Osteoblast (primary cell): ENCODE data around the gene ANKS1B. TPM values are rescaled to one million over a fixed set of nuclear protein-coding genes. Genes with fewer than 3 reads are reported as not detected.

Experiments used
- DNase-seq: peaks from one replicate; pipeline ENCODE4 v3.0.0; 2011; ENCODE audit warnings: low spot score, mixed read lengths; ENCODE audit not compliant: insufficient read length; ENCODE audit errors: missing footprints
- H2AFZ ChIP-seq: 2 replicates; pipeline ENCODE4 v1.6.0; 2011; ENCODE audit warnings: mild to moderate bottlenecking, low read length
- H3K27ac ChIP-seq: 2 replicates; pipeline ENCODE4 v1.5.1; 2011; ENCODE audit warnings: mild to moderate bottlenecking, low read depth, low read length, moderate library complexity
- H3K27me3 ChIP-seq: 2 replicates; pipeline ENCODE4 v1.6.0; 2012; ENCODE audit warnings: mild to moderate bottlenecking, control low read depth, inconsistent platforms, low read length, moderate library complexity; ENCODE audit not compliant: insufficient read depth
- H3K36me3 ChIP-seq: 2 replicates; pipeline ENCODE4 v1.5.1; 2011; ENCODE audit warnings: mild to moderate bottlenecking, low read length, control low read depth, moderate library complexity; ENCODE audit not compliant: insufficient read depth
- H3K4me1 ChIP-seq: 2 replicates; pipeline ENCODE4 v1.5.1; 2011; ENCODE audit warnings: mild to moderate bottlenecking, low read length, control low read depth, moderate library complexity; ENCODE audit not compliant: insufficient read depth
- H3K4me2 ChIP-seq: 2 replicates; pipeline ENCODE4 v1.6.0; 2011; ENCODE audit warnings: mild to moderate bottlenecking, low read length; ENCODE audit not compliant: insufficient read depth
- H3K4me3 ChIP-seq: fragments of 200-600 bp; sonication (generic); 3 replicates; pipeline ENCODE4 v1.5.1; 2012; ENCODE audit warnings: mild to moderate bottlenecking, low read length, inconsistent platforms; ENCODE audit not compliant: insufficient read depth
- H3K79me2 ChIP-seq: 2 replicates; pipeline ENCODE4 v1.6.0; 2012; ENCODE audit warnings: mild to moderate bottlenecking, low read length, control low read depth, inconsistent platforms; ENCODE audit not compliant: insufficient read depth
- H3K9me3 ChIP-seq: 2 replicates; pipeline ENCODE4 v1.5.1; 2011; ENCODE audit warnings: low read depth, low read length, control low read depth
- H4K20me1 ChIP-seq: 2 replicates; pipeline ENCODE4 v1.6.0; 2012; ENCODE audit warnings: mild to moderate bottlenecking, low read length, control low read depth; ENCODE audit not compliant: insufficient read depth
- CTCF ChIP-seq: IDR thresholded peaks from 2 replicates; pipeline ENCODE4 v1.5.1; 2011; ENCODE audit warnings: mild to moderate bottlenecking, low read depth, low read length, moderate library complexity; ENCODE audit errors: extremely low read depth
- total RNA-seq: library from RNA; depleted of rRNA; stranded (reverse); fragments of >200 nt; gene quantifications from 2 replicates; pipeline ENCODE4 v1.2.3, GENCODE V29; 2012

The ANKS1B gene
- total RNA-seq, 1 donor = 2.2 TPM

GRCh38 chr12:99977550-99977949 lies 7.2 kb downstream of the ANKS1B start:
- Histone ChIP-seq H3K27me3 (peaks cover 16% of the 10 kb centered on the region), H2AFZ (no peak overlapping the region), H3K4me2 (no peak overlapping the region), H3K4me3 (no peak overlapping the region), H3K9me3 (no peaks in the 10 kb centered on the region), H3K79me2 (no peaks in the 10 kb centered on the region), H3K27ac (no peak overlapping the region), H3K36me3 (no peaks in the 10 kb centered on the region), H4K20me1 (no peaks in the 10 kb centered on the region), H3K4me1 (no peaks in the 10 kb centered on the region)
- TF ChIP-seq CTCF = no peak
- DNase-seq = no peak

GRCh38 chr12:99976762-99977161 lies 8.0 kb downstream of the ANKS1B start:
- no peak for DNase-seq
- no peaks in the 10 kb centered on the region for H3K9me3 ChIP-seq
- no peak overlapping the region for H3K27ac ChIP-seq
- H4K20me1 ChIP-seq = no peaks in the 10 kb centered on the region
- H3K27me3 ChIP-seq = peaks cover 11% of the 10 kb centered on the region
- H2AFZ ChIP-seq = no peak overlapping the region
- H3K4me2 ChIP-seq = no peak overlapping the region
- H3K4me3 ChIP-seq = no peak overlapping the region
- TF ChIP-seq CTCF = no peak
- H3K79me2 ChIP-seq = no peaks in the 10 kb centered on the region
- no peaks in the 10 kb centered on the region for H3K4me1 ChIP-seq
- no peaks in the 10 kb centered on the region for H3K36me3 ChIP-seq

- Histone ChIP-seq H3K4me2 (no peak overlapping the region), H2AFZ (no peak overlapping the region), H3K79me2 (no peaks in the 10 kb centered on the region), H3K9me3 (no peaks in the 10 kb centered on the region), H4K20me1 (no peaks in the 10 kb centered on the region), H3K4me3 (no peak overlapping the region), H3K27ac (no peak overlapping the region), H3K4me1 (no peaks in the 10 kb centered on the region), H3K36me3 (no peaks in the 10 kb centered on the region), H3K27me3 (peaks cover 11% of the 10 kb centered on the region)
- DNase-seq = no peak
- no peak for TF ChIP-seq CTCF
Observed at GRCh38 chr12:99975321-99975720, 9.4 kb downstream of the ANKS1B start.

- no peak overlapping the region for H3K4me3 ChIP-seq
- TF ChIP-seq CTCF = no peak
- no peak overlapping the region for H3K27ac ChIP-seq
- no peak for DNase-seq
- H3K4me2 ChIP-seq = no peak overlapping the region
- H3K79me2 ChIP-seq = no peaks in the 10 kb centered on the region
- H3K36me3 ChIP-seq = no peaks in the 10 kb centered on the region
- H3K4me1 ChIP-seq = no peaks in the 10 kb centered on the region
- H4K20me1 ChIP-seq = no peaks in the 10 kb centered on the region
- no peak overlapping the region for H2AFZ ChIP-seq
- peaks cover 3% of the 10 kb centered on the region for H3K27me3 ChIP-seq
- no peaks in the 10 kb centered on the region for H3K9me3 ChIP-seq
Observed at GRCh38 chr12:99974146-99974545, 10.6 kb downstream of the ANKS1B start.
